Bronchial epithelial cell (primary cell): ENCODE results near the gene FAM120B. TPM values are rescaled to one million over a fixed set of nuclear protein-coding genes. Genes with fewer than 3 reads are reported as not detected.
A peak's percentile ranks its signal among the peaks of the same experiment; 100 is the strongest.

ENCODE experiments used
- DNase-seq: peaks from one replicate; pipeline ENCODE4 v3.0.0-alpha.2; 2010; ENCODE audit warnings: low read depth
- FAIRE-seq: peaks from 2 replicates; lab custom pipeline; 2011; peaks lifted over from hg19 to GRCh38; lab: Jason Lieb, UNC
- H3K27me3 ChIP-seq: 2 replicates; pipeline ENCODE4 v1.5.1; 2011; ENCODE audit warnings: low read length; ENCODE audit not compliant: control insufficient read depth, insufficient read depth
- H3K36me3 ChIP-seq: 2 replicates; pipeline ENCODE4 v1.5.1; 2011; ENCODE audit warnings: low read length; ENCODE audit not compliant: control insufficient read depth, insufficient read depth
- H3K4me3 ChIP-seq: 2 replicates; pipeline ENCODE4 v1.5.1; 2011; ENCODE audit warnings: mild to moderate bottlenecking, low read depth, low read length, control low read depth
- total RNA-seq: library from RNA; depleted of rRNA; stranded (reverse); fragments of >200 nt; gene quantifications from 2 replicates; pipeline ENCODE4 v1.2.1, GENCODE V29; 2014
- TF ChIP-seq, protein P1 (sequence below): IDR thresholded peaks from 2 replicates; pipeline ENCODE4 v1.5.1; 2011; ENCODE audit warnings: mild to moderate bottlenecking, moderate library complexity, low read length, control low read depth, inconsistent platforms; ENCODE audit not compliant: insufficient read depth, severe bottlenecking

Gene FAM120B
- total RNA-seq, 1 donor from 2014 or later: 7.1 TPM

DNA sequence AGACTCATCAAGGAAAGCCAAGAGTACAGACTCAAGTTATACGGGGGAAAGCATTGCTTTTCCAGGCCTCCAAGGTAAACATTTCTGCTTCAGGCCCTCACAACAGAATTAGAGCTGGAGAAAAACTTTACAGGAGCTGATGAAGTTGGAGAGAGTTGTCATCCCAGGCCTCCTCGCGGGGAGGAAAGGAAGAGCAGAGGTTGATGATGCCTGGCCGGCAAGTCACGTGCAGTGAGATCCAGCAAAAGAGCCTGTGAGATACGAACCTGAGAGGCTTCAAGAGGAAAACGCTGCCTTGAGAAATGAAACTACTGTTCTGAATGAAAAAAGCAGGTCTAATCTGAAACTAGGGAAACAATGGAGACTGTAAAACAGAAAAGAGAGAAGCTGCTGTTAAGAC, 122.9 kb downstream of the FAM120B start:
- no peak for DNase-seq
- TF ChIP-seq, protein P1, sequence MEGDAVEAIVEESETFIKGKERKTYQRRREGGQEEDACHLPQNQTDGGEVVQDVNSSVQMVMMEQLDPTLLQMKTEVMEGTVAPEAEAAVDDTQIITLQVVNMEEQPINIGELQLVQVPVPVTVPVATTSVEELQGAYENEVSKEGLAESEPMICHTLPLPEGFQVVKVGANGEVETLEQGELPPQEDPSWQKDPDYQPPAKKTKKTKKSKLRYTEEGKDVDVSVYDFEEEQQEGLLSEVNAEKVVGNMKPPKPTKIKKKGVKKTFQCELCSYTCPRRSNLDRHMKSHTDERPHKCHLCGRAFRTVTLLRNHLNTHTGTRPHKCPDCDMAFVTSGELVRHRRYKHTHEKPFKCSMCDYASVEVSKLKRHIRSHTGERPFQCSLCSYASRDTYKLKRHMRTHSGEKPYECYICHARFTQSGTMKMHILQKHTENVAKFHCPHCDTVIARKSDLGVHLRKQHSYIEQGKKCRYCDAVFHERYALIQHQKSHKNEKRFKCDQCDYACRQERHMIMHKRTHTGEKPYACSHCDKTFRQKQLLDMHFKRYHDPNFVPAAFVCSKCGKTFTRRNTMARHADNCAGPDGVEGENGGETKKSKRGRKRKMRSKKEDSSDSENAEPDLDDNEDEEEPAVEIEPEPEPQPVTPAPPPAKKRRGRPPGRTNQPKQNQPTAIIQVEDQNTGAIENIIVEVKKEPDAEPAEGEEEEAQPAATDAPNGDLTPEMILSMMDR: no peak
- H3K36me3 ChIP-seq: no peaks in the 10 kb centered on the region
- no peaks in the 10 kb centered on the region for H3K27me3 ChIP-seq
- no peak for FAIRE-seq
- H3K4me3 ChIP-seq: no peak overlapping the region

DNA sequence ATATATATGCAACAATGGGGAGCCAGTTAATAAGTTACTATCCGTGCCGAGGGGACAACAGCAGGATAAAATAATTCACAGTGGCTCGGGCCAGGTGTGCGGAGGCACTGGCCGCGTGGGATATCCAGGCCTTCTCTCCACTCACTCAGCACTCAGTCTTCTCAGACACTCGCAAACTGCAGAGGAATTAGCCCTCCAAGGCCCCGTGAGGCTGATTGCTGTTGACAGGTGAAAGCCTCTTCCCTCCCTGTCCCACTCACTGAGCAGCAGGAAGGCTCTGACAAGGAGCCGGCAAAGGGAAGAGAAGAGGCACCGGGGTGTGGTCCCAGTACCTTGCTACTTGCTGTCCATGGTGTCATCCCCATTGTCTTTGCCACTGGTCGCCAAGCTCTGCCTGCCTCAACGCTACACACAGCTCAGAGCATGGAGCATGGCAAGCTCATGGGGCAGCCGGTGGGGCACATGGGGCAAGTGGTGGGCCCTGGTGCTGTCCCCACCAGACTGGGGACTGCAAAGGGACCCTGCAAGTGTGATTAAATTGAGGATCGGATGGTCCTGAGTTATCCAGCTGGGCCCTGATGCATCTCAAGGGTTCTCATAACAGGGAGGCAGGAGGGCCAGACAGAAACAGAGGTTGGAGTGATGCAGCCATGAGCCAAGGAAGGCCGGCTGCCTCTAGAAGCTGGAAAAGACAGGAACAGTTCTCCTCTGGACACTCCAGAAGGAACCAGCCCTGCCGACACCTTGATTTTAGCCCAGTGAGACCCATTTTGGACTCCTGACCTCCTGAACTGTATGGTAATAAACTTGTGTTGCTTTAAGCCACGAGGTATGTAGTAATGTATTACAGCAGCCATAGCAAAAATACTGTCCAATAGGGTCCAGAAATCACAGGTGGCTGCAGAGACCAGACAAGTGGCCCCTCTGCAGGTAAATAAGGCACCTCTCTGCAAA, 126.9 kb downstream of the FAM120B start:
- no peaks in the 10 kb centered on the region for H3K36me3 ChIP-seq
- DNase-seq: no peak
- no peak overlapping the region for H3K4me3 ChIP-seq
- TF ChIP-seq, protein P1: no peak
- H3K27me3 ChIP-seq: no peaks in the 10 kb centered on the region
- FAIRE-seq: peak; percentile 32

DNA sequence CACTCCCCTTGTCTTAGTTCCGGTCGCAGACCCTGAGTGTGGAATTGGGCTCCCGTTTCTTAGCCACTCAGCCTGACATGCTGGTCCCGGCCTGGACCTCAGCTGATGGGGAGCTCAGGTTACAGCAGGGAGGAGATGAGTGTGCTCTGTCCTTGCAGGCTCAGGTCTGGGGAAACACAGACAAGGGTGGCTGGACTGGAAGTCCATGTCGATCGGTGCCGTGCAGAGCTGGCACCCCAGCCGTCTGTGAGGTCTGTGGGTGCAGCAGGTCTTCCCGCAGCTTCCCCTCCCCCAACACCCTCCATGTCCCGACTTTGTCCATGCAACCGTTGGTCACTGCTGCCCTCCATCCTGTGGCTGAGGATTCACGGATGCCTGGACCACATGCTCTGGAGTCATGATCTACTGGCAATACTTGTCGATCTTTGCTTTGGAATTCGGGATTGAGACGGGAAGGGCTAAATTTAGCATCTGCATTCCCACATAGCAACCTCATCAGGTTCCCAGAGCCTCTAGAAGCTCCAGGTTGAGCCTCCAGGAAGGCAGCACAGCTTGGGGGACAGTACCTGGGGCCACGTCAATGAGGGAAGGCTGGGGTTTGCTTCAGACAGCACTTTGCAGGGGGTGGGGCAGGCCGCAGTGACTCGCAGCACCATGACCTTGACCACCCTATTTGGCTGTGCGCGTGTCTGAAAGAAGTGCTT, 127.7 kb downstream of the FAM120B start:
- no peaks in the 10 kb centered on the region for H3K27me3 ChIP-seq
- H3K4me3 ChIP-seq: no peak overlapping the region
- TF ChIP-seq, protein P1: no peak
- H3K36me3 ChIP-seq: no peaks in the 10 kb centered on the region
- peak; percentile 7 for DNase-seq
- no peak for FAIRE-seq

DNA sequence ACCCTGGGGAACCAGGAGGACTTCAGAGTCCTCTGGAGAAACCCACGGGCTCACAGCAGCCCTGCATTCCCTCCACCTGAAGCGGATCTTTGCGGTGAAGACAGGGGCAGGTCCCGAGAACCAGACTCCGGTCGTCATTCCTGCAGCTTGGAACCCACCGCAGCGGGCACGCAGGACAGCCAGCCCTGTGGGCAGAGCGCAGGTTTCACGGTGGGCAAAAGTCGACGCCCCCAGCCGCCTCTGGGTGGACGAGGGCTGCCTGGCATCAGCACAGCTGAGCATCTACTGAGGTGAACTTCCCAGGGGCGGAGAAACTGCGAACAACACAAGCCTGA, 128.2 kb downstream of the FAM120B start:
- no peak overlapping the region for H3K4me3 ChIP-seq
- FAIRE-seq (no peak), DNase-seq (no peak)
- no peaks in the 10 kb centered on the region for H3K36me3 ChIP-seq
- H3K27me3 ChIP-seq: no peaks in the 10 kb centered on the region
- TF ChIP-seq, protein P1: no peak

DNA sequence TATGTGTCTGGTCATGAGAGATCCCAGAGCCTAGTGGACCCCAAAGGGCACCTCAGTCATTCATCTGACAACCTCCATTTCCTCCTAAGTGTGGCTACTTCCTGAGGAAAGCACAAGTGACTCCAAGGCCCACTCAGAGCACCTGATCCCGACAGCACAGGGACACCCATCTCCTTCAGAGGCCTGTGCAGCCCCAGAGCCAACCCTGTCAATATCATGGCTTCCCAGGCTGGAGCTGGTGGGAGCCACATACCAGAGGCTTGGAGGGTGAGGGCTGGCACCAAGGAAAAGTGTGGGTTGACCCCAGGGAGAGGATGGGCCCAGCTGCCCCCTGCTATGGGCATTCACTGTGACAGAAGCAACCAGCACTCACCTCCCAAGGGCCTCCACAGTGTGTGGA, 129.2 kb downstream of the FAM120B start:
- FAIRE-seq (no peak), DNase-seq (no peak)
- H3K27me3 ChIP-seq: no peaks in the 10 kb centered on the region
- no peak overlapping the region for H3K4me3 ChIP-seq
- no peaks in the 10 kb centered on the region for H3K36me3 ChIP-seq
- TF ChIP-seq, protein P1: no peak
